Activated CD4-positive, alpha-beta T cell treated with anti-CD3 and anti-CD28 coated beads, Interleukin-2, amount 50 U/mL, for 16 hours (primary cell): ENCODE measurements around the gene C7.

Experiments used
- DNase-seq: peaks from one replicate; pipeline ENCODE4 v3.0.0-alpha.2; 2020

Gene C7

GRCh38 chr5:40928886-40929448 lies 19.7 kb downstream of the C7 start:
- DNase-seq, result no peak

GRCh38 chr5:40932766-40933165 lies 23.5 kb downstream of the C7 start:
- DNase-seq, result no peak

DNA sequence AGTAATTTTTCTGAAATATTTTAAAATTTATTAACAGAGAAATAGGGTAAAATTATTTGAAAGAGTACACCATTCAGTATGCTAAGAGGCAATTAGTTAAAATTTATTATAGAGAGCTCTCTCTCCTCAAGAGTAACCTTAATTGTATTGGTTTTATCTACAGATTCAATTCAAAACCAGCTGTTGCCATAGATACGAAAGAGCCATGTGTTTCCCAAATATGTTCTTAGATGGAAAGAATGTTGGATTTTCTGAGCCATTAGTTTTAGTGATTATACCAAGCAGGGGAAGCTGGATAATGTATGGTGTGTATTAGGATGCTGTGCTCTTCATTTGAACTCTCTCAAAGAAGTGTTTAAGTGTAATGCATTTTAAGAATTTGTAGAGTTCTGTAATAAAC lies 27.8 kb downstream of the C7 start:
- DNase-seq, result no peak

- no peak for DNase-seq
Measured at GRCh38 chr5:40939753-40940152, 30.5 kb downstream of the C7 start.

DNA sequence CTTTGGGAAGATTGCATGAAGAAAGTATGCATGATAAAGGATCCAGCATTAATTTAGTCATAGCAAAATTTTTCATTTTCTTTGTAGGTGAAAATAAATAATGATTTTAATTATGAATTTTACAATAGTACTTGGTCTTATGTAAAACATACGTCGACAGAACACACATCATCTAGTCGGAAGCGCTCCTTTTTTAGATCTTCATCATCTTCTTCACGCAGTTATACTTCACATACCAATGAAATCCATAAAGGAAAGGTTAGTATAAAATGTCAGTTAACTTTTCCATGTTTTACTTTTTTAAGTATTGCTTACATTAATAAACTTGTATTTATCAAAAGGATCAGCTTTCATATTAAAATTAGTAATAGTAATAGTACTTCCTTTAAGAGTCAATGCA lies 35.8 kb downstream of the C7 start:
- DNase-seq, result no peak

DNA sequence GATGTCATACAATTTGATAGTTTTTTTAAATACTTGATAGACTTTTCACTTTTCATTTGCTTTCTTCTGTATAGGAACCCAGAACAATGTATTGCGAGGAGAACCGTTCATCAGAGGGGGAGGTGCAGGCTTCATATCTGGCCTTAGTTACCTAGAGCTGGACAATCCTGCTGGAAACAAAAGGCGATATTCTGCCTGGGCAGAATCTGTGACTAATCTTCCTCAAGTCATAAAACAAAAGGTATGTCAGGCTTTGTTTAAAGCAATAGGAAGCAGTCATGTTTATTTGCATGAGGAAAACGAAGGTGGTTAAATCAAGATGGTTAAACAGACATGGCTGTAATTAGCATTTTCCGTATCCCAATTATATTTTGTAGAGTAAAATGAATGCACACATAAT lies 46.0 kb downstream of the C7 start:
- DNase-seq, result no peak

GRCh38 chr5:40957048-40957447 lies 47.8 kb downstream of the C7 start:
- DNase-seq, result no peak

GRCh38 chr5:40958811-40959210 lies 49.5 kb downstream of the C7 start:
- DNase-seq, result no peak

- no peak for DNase-seq
Measured at GRCh38 chr5:40960037-40960436, 50.7 kb downstream of the C7 start.

DNA sequence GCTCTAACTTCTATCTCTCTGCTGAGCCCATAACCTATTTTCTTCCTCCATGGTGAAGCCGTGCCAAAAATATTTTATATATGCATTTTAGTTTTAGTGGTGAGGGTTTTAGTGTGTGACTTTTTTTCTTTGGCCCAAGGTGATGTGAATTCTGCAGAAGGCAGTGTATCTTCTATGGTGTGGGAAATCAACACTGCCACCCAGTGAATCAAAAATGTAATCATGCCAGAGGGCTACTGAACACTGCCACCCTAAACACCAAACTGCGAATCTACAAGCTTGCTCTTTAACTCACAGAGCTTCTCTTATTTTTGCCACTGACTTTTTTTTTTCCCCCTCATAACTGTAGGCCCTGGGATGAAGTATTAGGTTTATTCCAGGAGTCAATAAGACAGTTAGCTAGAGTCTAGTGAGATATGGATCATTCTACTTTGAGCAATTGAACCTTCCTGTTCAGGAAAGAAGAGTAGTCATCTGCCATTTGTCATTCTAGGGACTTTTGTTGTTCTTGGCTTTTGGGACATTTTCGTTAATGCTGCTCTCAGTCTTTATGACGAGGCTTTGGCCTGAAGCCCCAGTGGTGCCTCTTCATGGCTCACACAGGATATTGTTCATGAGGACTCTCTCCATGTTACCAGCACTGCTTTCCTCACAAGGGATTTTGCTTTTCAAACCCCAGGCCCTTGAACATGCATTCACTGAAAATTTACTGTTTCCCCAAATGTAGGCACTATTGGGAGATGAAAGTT lies 53.1 kb downstream of the C7 start:
- DNase-seq, result no peak

DNA sequence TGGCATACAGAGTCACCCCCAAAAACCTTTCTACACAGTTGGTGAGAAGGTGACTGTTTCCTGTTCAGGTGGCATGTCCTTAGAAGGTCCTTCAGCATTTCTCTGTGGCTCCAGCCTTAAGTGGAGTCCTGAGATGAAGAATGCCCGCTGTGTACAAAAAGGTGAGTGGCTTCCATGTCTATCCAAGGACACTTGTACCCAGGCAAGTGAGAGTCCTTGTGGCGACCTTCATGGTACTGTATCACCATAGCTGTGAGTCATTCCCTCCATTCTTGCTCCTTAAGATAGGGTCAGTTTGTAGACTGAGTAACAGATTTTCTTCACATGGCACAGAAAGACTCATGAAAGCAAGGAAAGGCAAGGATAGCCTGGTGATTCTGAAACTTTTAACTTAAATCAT lies 63.1 kb downstream of the C7 start:
- no peak for DNase-seq

GRCh38 chr5:40973364-40974004 lies 64.2 kb downstream of the C7 start:
- DNase-seq, result no peak

DNA sequence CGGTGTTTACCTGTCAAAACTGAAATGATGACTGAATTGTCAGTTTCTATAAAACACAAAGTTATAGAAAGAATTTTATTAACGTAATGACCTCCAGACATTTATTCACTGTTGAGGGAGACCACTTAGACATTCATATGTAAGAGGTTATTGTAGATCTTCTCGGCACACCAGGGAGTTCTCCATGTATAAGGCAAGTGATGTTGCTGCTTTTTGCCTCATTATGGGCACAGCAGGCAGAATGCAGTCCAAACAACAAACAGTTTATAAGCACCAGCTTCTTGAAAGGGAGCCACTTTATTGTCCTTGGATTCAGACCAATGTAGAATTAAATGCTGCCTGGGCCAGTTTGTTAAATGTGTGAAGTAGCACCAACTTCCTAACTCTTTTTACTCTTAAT lies 66.7 kb downstream of the C7 start:
- DNase-seq, result no peak

DNA sequence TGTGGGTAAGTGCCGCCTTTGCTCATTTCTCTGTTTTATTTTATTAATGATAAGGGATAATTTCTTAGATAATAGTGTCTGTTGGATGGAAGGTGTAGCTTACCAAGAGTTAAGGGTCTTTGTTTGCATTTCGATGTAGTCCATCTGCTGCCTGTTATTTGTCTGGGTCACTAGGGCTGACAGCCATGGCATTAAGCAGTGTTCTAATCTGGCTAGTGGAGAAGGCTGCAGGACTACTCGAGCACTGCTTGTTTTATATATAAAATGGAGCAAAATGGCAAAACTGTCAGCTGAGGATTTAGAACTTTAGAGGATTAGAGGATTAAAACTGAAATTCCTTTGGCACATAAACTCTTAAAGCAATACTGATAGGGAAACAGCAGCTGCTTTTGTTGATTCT lies 67.5 kb downstream of the C7 start:
- DNase-seq, result no peak

GRCh38 chr5:40981420-40981819 lies 72.1 kb downstream of the C7 start:
- DNase-seq, result no peak

DNA sequence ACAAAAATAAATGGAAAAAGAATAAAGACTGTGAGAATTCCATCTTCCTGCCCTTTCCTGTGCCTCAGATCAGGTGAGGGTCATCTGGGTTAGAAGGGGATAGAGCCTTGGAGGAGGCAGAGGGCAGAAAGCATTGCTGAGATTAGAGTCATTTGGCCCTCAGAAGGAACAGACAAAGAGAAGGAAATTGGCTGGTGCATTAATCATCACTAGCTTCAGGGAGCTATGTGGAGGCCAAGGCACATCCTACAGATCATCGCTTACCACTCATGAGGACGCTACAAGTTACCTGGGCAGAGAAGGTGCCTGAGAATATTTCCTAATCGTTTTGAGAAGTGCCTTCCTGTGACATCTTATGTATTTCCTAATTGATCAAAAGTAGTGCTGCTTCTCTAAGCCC lies 74.5 kb downstream of the C7 start:
- DNase-seq, result no peak

DNA sequence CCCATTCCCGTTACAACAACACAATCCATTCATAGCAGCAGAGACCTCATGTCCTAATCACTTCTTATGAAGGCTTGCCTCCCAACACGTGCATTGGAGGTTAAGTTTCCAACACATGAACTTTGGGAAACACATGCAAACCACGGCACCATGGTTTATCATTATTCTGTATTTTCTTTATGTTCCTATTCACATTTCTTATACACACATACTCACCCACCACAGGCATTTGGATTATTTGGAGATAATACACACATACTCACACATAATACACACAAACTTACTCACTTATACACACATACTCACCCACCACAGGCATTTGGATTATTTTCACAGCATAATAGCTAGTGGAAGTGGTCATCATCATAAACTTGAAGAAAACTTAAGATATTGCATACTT lies 75.6 kb downstream of the C7 start:
- no peak for DNase-seq

DNA sequence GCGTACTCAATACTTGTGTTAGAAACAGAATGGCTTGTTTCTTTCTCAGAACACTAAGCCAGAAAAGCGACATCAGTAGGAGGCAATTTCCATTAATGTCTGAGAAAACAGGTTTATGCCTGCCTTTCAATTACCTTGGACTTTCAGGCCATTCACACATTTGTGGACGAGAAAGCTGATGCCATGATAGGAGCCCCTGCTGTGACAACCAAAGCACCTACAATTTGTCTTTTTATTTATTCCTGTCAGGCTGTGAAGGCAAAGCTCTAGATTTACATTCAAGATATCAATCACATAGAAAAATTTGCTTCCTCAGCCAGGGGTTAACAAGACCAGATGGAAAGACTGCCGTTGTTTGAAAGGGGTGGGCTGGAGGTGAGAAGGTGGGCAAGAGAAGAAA lies 76.2 kb downstream of the C7 start:
- DNase-seq, result no peak

GRCh38 chr5:40986666-40987065 lies 77.4 kb downstream of the C7 start:
- no peak for DNase-seq

GRCh38 chr5:40987349-40987748 lies 78.1 kb downstream of the C7 start:
- no peak for DNase-seq

- DNase-seq, result no peak
Measured at GRCh38 chr5:40988746-40989510, 79.6 kb downstream of the C7 start.

DNA sequence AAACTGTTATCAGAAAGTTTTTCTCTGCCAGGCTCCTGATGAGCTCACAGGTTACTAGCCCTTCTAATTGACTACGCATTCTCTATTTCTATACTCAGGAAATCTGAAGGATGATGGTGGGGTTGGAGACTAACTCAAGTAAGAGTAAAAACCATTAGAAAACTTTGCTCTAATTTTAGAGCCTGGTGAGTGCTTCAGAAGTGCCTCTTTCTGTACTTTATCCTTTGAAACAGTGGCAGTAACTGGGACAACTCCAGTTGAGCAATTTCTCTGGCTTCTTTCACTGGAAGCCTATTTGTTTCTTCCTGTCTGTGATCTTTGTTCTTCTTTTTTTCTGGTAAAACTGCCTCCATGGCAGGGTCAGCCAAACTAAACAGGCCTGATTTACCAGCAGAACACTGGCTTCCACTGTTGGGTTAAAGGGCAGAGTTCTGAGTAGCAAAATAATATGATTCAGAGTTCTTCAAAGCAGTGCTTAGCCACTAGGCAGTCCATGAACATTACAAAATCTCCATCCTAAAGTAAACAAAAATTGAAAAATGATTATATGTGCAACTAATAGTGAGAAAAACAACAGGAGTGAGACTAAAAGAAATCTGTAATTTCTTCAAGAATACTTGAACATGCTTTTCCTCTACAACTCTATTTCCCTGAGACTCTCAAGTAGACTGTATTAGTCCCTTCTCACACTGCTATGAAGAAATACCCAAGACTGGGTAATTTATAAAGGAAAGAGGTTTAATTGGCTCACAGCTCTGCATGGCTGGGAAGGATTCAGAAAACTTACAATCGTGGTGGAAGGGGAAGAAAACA lies 82.1 kb downstream of the C7 start:
- no peak for DNase-seq

DNA sequence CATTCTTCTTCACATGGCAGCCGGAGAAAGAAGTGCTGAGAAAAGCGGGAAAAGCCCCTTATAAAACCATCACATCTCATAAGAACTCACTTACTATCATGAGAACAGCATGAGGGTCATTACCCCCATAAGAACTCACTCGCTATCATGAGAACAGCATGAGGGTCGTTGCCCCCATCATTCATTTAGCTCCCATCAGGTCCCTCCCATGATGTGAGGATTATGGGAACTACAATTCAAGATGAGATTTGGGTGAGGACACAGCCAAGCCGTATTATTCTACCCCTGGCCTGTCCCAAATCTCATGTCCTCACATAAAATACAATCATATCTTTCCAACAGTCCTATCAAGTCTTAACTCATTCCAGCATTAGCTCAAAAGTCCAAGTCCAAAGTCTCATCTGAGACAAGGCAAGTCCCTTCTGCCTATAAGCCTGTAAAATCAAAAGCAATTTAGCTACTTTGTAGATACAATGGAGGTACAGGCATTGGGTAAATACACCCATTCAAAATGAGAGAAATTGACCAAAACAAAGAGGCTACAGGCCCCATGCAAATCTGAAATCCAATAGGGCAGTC lies 82.8 kb downstream of the C7 start:
- DNase-seq, result no peak
